Ovary (tissue), 9 donors: ENCODE data around the gene FHOD3. TPM values are rescaled to one million over a fixed set of nuclear protein-coding genes. Genes with fewer than 3 reads are reported as not detected.

Source experiments
- DNase-seq, 5 donors: peaks; one replicate each; pipeline ENCODE4 v3.0.0-alpha.2; 2019 to 2020
- H3K27ac ChIP-seq, 2 donors: fragments of 200-600 bp; one replicate each; pipeline versions ENCODE4 v1.5.1 to v1.8.0; 2019 to 2022
- H3K27me3 ChIP-seq: fragments of 200-600 bp; one replicate; pipeline ENCODE4 v1.8.0; 2022
- H3K36me3 ChIP-seq: fragments of 200-600 bp; sonication (generic); one replicate; pipeline ENCODE4 v1.5.1; 2019
- H3K4me1 ChIP-seq: one replicate; pipeline ENCODE4 v1.8.1; 2013; ENCODE audit warnings: mild to moderate bottlenecking, moderate library complexity; ENCODE audit not compliant: insufficient read depth
- H3K4me3 ChIP-seq: fragments of 200-600 bp; sonication (generic); one replicate; pipeline ENCODE4 v1.5.1; 2017
- H3K9me3 ChIP-seq, 2 donors: fragments of 200-600 bp in 1 of 2; sonication (generic) in 1 of 2; one replicate each; pipeline versions ENCODE4 v1.5.1 to v1.8.1; 2013 to 2019; ENCODE audit warnings: mild to moderate bottlenecking in 1 of 2, moderate library complexity in 1 of 2
- EP300 ChIP-seq: sonication (generic); formaldehyde crosslinking; IDR thresholded peaks from one replicate; pipeline ENCODE4 v1.6.1; 2017; ENCODE audit warnings: antibody characterized with exemption
- POLR2A ChIP-seq: fragments of 450-650 bp; IDR thresholded peaks from one replicate; pipeline ENCODE4 v1.6.1; 2017; ENCODE audit warnings: antibody characterized with exemption, mild to moderate bottlenecking, moderate library complexity
- WGBS, 3 donors: extraction: QIAGEN DNeasy Blood & Tissue Kit in 1 of 3; methylation state at CpG; one replicate each; pipeline versions ENCODE4 v1.1.5 to v1.1.7; 2013 to 2017; 5-methylcytosine and 5-hydroxymethylcytosine counted together
- intact Hi-C, 4 donors: fragments of 100-400 bp; cut with DNase I; formaldehyde crosslinking; loops; one replicate each; pipeline versions ENCODE4 v1.11.0 to v1.15.1; 2022 to 2023
- polyA plus RNA-seq, 2 donors: library from polyadenylated mRNA; stranded (reverse); fragments of 200-250 nt in 1 of 2; fragments of 350-450 nt in 1 of 2; fragmentation: Illumina TruSeq in 1 of 2; extraction: RNeasy Lipid Tissue Mini Kit (QIAGEN cat#74804) in 1 of 2; gene quantifications; one replicate each; pipeline ENCODE4 v1.2.3, GENCODE V29; 2013 to 2014
- total RNA-seq, 7 donors: library from RNA; depleted of rRNA in 2 of 7; stranded (reverse); fragments of >200 nt in 2 of 7; fragmentation: NEBNext Ultra II Directional in 3 of 7; extraction: Animal tissue kit (Norgen Biotek cat#: 25700) in 3 of 7; gene quantifications; one replicate each; pipeline versions ENCODE4 v1.1.0 to v1.2.4, GENCODE V29; 2016 to 2023
- TF ChIP-seq, protein P1 (sequence below), 3 donors: fragments of 450-650 bp in 2 of 3; fragments of 200-600 bp in 1 of 3; IDR thresholded peaks; one replicate each; pipeline versions ENCODE4 v1.5.1 to v1.8.0; 2016 to 2022; ENCODE audit warnings: antibody characterized with exemption in 3 of 3, mild to moderate bottlenecking in 1 of 3
- donor health status: DM: no; HTN: no; CAD: no; lungs with moderate emphysema.
- donor health status: DM: no; HTN: no; CAD: no.
- donor health status: Bipolar disorder and iron deficiency.
- donor health status: DM: yes; HTN: yes; CAD: no.
- donor health status: DM: no; HTN: no; CAD: no.
- donor health status: DM: yes; HTN: yes; CAD: no.

The FHOD3 gene
- total and polyA plus RNA-seq, 9 donors = 3.5 to 62.5 (median 11.0) TPM

DNA sequence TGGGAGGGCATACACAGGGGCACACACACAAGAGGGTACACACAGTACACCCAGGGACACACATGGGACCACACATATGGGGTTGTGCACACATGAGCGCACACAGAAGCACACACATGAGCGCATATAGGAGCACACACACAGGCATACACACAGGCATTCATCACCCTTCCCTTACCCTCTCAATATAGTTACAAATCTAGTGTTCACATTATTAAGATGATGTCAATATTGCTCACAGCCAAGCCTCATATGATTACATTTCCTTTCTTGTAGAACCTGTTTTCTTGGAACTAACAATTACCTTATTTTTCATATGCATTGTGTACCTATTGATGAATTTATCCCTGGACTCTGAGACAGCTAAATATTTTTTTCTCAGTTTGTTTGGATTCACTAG is 156.7 kb downstream of the FHOD3 start:
- Histone ChIP-seq H3K9me3 (no peaks in the 10 kb centered on the region), H3K36me3 (no peaks in the 10 kb centered on the region), H3K4me1 (no peaks in the 10 kb centered on the region), H3K27me3 (no peaks in the 10 kb centered on the region), H3K27ac (no peak overlapping the region), H3K4me3 (no peak overlapping the region)
- 93 to 97% (median 97%) methylated on average over 2 of the region's 2 CpGs for WGBS, 3 donors
- TF ChIP-seq EP300 (no peak), POLR2A (no peak)
- intact Hi-C loops = no loop called here
- no peak for DNase-seq

DNA sequence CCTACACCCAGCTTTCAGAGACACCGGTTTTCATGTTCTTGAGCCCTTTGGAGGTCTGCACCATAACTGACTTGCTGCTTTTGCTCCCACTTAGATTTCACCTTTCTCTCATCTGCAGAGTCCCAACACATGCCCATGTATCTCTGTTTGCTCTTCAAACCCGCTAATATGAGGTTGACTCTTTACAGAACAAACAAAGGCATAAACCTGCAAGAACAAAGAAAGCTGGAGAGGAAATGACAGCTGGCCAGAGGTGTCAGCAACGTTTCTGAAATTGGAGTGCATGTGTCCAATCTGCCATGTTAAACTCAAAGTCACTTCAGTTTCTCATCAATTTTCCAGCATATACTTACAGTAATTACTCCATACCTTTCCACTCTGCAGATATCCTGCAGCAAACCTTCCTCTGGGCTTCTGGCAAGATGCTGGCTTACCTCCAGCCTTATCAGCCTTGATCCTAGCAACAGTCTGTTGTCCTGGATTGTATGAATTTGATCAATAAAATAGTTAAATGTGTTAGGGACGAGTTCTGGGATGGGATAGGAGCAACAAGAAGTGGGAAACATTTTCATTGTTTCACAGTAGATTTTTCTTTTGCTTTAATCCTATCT is 157.4 kb downstream of the FHOD3 start:
- no peaks in the 10 kb centered on the region for H3K4me1 ChIP-seq
- H3K9me3 ChIP-seq = no peaks in the 10 kb centered on the region
- no peak overlapping the region for H3K4me3 ChIP-seq
- intact Hi-C loops = no loop called here
- no peak overlapping the region for H3K27ac ChIP-seq
- no peak for DNase-seq
- H3K27me3 ChIP-seq = no peaks in the 10 kb centered on the region
- no peaks in the 10 kb centered on the region for H3K36me3 ChIP-seq
- TF ChIP-seq POLR2A (no peak), EP300 (no peak)
- TF ChIP-seq, protein P1, sequence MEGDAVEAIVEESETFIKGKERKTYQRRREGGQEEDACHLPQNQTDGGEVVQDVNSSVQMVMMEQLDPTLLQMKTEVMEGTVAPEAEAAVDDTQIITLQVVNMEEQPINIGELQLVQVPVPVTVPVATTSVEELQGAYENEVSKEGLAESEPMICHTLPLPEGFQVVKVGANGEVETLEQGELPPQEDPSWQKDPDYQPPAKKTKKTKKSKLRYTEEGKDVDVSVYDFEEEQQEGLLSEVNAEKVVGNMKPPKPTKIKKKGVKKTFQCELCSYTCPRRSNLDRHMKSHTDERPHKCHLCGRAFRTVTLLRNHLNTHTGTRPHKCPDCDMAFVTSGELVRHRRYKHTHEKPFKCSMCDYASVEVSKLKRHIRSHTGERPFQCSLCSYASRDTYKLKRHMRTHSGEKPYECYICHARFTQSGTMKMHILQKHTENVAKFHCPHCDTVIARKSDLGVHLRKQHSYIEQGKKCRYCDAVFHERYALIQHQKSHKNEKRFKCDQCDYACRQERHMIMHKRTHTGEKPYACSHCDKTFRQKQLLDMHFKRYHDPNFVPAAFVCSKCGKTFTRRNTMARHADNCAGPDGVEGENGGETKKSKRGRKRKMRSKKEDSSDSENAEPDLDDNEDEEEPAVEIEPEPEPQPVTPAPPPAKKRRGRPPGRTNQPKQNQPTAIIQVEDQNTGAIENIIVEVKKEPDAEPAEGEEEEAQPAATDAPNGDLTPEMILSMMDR (IDR thresholded peaks at IDR 0.05) = no peak
- WGBS, 3 donors = 72 to 78% (median 73%) methylated on average over 4 of the region's 4 CpGs

DNA sequence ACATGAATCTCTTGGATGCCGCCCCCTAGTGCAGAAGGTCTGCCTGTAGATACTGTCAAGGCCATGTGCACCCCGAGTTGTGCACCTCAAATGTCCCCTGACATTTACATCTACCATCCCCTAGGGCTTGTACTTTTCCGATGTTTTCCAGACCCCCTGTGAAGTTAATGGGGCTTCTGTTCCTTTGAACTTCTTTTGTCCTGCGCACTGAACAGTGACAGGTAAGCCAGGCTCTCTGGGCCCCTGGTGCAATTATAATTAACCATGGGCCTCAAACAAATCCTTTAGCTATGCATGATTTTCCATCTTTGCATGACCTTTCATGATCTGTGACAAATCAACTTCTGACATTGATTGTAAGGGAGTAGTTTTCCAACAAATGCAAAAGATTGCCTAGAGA is 158.4 kb downstream of the FHOD3 start:
- Histone ChIP-seq H3K27ac (no peak overlapping the region), H3K36me3 (no peaks in the 10 kb centered on the region), H3K9me3 (no peaks in the 10 kb centered on the region), H3K4me3 (no peak overlapping the region), H3K4me1 (no peaks in the 10 kb centered on the region), H3K27me3 (no peaks in the 10 kb centered on the region)
- no peak for DNase-seq
- TF ChIP-seq EP300 = no peak
- TF ChIP-seq, protein P1 (IDR thresholded peaks at IDR 0.05) = no peak
- no peak for TF ChIP-seq POLR2A
- WGBS, 3 donors = 88 to 94% (median 92%) methylated on average over 4 of the region's 4 CpGs
- intact Hi-C loops = no loop called here

DNA sequence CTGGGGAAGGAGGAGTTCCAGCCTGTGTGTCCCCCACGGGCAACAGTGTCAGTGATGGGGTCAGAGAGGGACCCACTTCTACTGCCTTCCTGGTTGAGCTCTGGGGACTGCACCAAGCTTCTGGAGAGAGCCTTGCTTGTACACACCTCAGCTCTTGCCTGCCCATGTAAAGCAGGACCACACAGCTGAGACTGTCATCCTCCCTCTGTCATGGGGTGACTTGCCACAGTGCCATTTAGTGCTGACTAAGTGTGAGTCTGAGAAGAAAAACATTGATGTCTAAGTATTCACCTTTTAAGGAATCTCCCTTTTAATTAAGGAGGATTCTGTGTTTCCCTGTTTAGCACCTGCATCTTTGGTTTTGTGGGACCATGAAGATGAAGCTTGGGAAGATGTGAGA is 159.1 kb downstream of the FHOD3 start:
- H3K36me3 ChIP-seq = no peaks in the 10 kb centered on the region
- H3K9me3 ChIP-seq = no peaks in the 10 kb centered on the region
- WGBS, 3 donors = 94 to 100% (median 94%) methylated on average over 1 of the region's 1 CpG

DNA sequence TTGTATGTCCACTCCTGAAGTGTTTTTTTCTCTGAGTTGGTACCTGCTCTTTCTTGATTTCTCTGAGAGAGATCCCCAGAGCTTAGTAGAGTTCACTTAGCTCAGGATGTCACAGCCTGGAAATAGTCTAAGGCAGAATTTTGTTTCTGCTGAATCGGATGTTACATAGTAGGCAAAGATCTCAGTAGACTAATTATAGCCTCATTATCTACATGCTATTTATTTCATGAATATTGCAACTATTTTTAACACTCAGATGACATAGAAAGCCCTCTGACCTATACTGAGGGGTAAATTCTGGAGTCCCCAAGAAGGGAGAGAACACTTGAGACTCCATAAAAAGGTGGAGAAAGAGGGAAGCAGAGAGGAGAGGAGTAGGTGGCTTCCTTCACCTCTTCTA is 160.2 kb downstream of the FHOD3 start:
- no peaks in the 10 kb centered on the region for H3K27me3 ChIP-seq
- 52 to 69% (median 61%) methylated on average over 1 of the region's 1 CpG for WGBS, 3 donors
- H3K4me3 ChIP-seq = no peak overlapping the region
- intact Hi-C loops = no loop called here
- H3K4me1 ChIP-seq = peaks cover 2% of the 10 kb centered on the region
- no peak for DNase-seq
- H3K36me3 ChIP-seq = no peaks in the 10 kb centered on the region
- TF ChIP-seq, protein P1 (IDR thresholded peaks at IDR 0.05) = no peak
- TF ChIP-seq EP300 (no peak), POLR2A (no peak)
- no peaks in the 10 kb centered on the region for H3K9me3 ChIP-seq
- no peak overlapping the region for H3K27ac ChIP-seq

More for the DNA sequence above, 159.1 kb downstream of the FHOD3 start:
- TF ChIP-seq EP300 = no peak
- TF ChIP-seq POLR2A = no peak
- TF ChIP-seq, protein P1 (IDR thresholded peaks at IDR 0.05) = no peak
- Histone ChIP-seq H3K27ac (no peak overlapping the region), H3K27me3 (no peaks in the 10 kb centered on the region), H3K4me3 (no peak overlapping the region), H3K4me1 (no peaks in the 10 kb centered on the region)
- no peak for DNase-seq
- intact Hi-C loops = no loop called here
